ENCODE results near the gene CCNY.

DNA sequence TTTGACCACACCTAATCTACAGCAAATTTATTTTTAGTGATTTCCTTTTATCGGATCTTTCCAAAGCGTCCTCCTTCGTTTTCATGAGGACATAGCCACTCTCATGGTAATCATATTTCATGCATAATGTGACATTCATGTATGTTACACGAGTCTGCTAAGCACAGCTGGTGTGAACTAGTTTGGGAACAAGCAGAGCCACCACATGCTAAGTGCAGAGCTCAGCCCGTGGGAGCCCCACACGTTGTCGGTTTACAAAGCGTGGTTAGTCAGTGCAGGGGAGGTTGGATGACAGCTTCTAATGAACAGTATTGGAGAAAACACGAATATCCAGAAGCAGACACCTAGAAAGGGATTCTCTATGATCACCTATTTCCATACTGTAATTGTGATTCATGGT is 190.4 kb downstream of the CCNY start:
- no peak for TF ChIP-seq POLR2A (IDR thresholded peaks at IDR 0.05; ENCODE audit: low read depth, low read length)
- TF ChIP-seq POLR2AphosphoS5 (IDR thresholded peaks at IDR 0.05; ENCODE audit: low read depth, low read length), result no peak
